HFFc6 (cell line): ENCODE measurements around the gene HLX. TPM values are rescaled to one million over a fixed set of nuclear protein-coding genes. Genes with fewer than 3 reads are reported as not detected.
A peak's percentile ranks its signal among the peaks of the same experiment; 100 is the strongest.

ENCODE experiments used
- DNase-seq: peaks from one replicate; pipeline ENCODE4 v3.0.0-alpha.2; 2018
- H3K27ac Mint-ChIP-seq: 2 replicates; pipeline ENCODE4 v1.8.0; 2020; ENCODE audit warnings: mild to moderate bottlenecking, mixed read lengths
- H3K27me3 Mint-ChIP-seq: 2 replicates; pipeline ENCODE4 v1.8.0; 2021; ENCODE audit warnings: mild to moderate bottlenecking, moderate library complexity, mixed read lengths; ENCODE audit not compliant: insufficient read depth
- H3K36me3 Mint-ChIP-seq: 2 replicates; pipeline ENCODE4 v1.8.0; 2021; ENCODE audit warnings: low read depth, mixed read lengths
- H3K4me1 Mint-ChIP-seq: 2 replicates; pipeline ENCODE4 v1.8.0; 2020; ENCODE audit warnings: low read depth, mixed read lengths
- H3K4me3 Mint-ChIP-seq: 2 replicates; pipeline ENCODE4 v1.8.0; 2020; ENCODE audit warnings: mild to moderate bottlenecking, moderate library complexity, mixed read lengths
- H3K9me3 Mint-ChIP-seq: 2 replicates; pipeline ENCODE4 v1.8.0; 2020; ENCODE audit warnings: mild to moderate bottlenecking, mixed read lengths
- CTCF ChIP-seq: fragments of 200-600 bp; sonication (generic); IDR thresholded peaks from 2 replicates; pipeline ENCODE4 v1.5.0; 2021; ENCODE audit warnings: antibody characterized with exemption, mild to moderate bottlenecking
- total RNA-seq, 6 experiments: library from RNA; stranded (reverse); fragmentation: NEBNext Ultra II Directional; extraction: Animal tissue kit (Norgen Biotek cat#: 25700); gene quantifications; 2 replicates in 1 of 6; 3 replicates in 5 of 6; pipeline ENCODE4 v1.2.3, GENCODE V29; 2021

The HLX gene
- total RNA-seq, 6 experiments from 2014 or later = 9.9 to 14.3 (median 11.3) TPM

- Mint-ChIP-seq H3K4me1 (peaks cover 52% of the 10 kb centered on the region), H3K36me3 (no peaks in the 10 kb centered on the region), H3K27ac (peak overlapping the region; percentile 65), H3K9me3 (no peaks in the 10 kb centered on the region), H3K4me3 (no peak overlapping the region), H3K27me3 (no peaks in the 10 kb centered on the region; the same call in 1 of the 2 replicates)
- peak; percentile 79 for DNase-seq
- no peak for TF ChIP-seq CTCF
Observed at GRCh38 chr1:220906561-220907334, 27.5 kb downstream of the HLX start.

- Mint-ChIP-seq H3K27ac (no peak overlapping the region; the same call in 1 of the 2 replicates), H3K4me3 (no peak overlapping the region), H3K9me3 (no peaks in the 10 kb centered on the region), H3K4me1 (peaks cover 32% of the 10 kb centered on the region), H3K36me3 (no peaks in the 10 kb centered on the region), H3K27me3 (no peaks in the 10 kb centered on the region; the same call in 1 of the 2 replicates)
- no peak for DNase-seq
- peak; percentile 75 for TF ChIP-seq CTCF
Observed at GRCh38 chr1:220908757-220909156, 29.5 kb downstream of the HLX start.

GRCh38 chr1:220910021-220910420 lies 30.8 kb downstream of the HLX start:
- DNase-seq = no peak
- no peak for TF ChIP-seq CTCF
- no peaks in the 10 kb centered on the region; the same call in 1 of the 2 replicates for H3K27me3 Mint-ChIP-seq
- H3K4me3 Mint-ChIP-seq = no peak overlapping the region
- peaks cover 27% of the 10 kb centered on the region for H3K4me1 Mint-ChIP-seq
- H3K9me3 Mint-ChIP-seq = no peaks in the 10 kb centered on the region
- H3K27ac Mint-ChIP-seq = no peak overlapping the region
- H3K36me3 Mint-ChIP-seq = no peaks in the 10 kb centered on the region

- Mint-ChIP-seq H3K27ac (no peak overlapping the region), H3K36me3 (no peaks in the 10 kb centered on the region), H3K4me1 (no peaks in the 10 kb centered on the region), H3K9me3 (no peaks in the 10 kb centered on the region), H3K4me3 (no peak overlapping the region), H3K27me3 (no peaks in the 10 kb centered on the region; the same call in none of the 2 replicates)
- TF ChIP-seq CTCF = no peak
- no peak for DNase-seq
Observed at GRCh38 chr1:220914283-220915116, 35.3 kb downstream of the HLX start.

GRCh38 chr1:220915117-220915440 lies 35.8 kb downstream of the HLX start:
- no peak overlapping the region for H3K4me3 Mint-ChIP-seq
- no peaks in the 10 kb centered on the region for H3K9me3 Mint-ChIP-seq
- no peak for DNase-seq
- no peak for TF ChIP-seq CTCF
- H3K4me1 Mint-ChIP-seq = no peaks in the 10 kb centered on the region
- H3K27ac Mint-ChIP-seq = no peak overlapping the region
- no peaks in the 10 kb centered on the region for H3K36me3 Mint-ChIP-seq
- no peaks in the 10 kb centered on the region; the same call in none of the 2 replicates for H3K27me3 Mint-ChIP-seq
